ENCODE data around the gene SORCS1. TPM values are rescaled to one million over a fixed set of nuclear protein-coding genes. Genes with fewer than 3 reads are reported as not detected.
A peak's percentile ranks its signal among the peaks of the same experiment; 100 is the strongest.

SORCS1 gene
- polyA plus RNA-seq, 1 of the 3 experiments (the other 2 are of a cell fraction), result 0.66 TPM

GRCh38 chr10:107037192-107038122, 127.0 kb downstream of the SORCS1 start (continued):
- TF ChIP-seq EP300 (IDR thresholded peaks at IDR 0.05; ENCODE audit: borderline replicate concordance in 1 of 2, low read depth in 1 of 2, low read length in 1 of 2) (no peak), RXRA (IDR thresholded peaks at IDR 0.05; ENCODE audit: borderline replicate concordance, low read depth) (no peak), GATA2 (CRISPR knock-in tag; IDR thresholded peaks at IDR 0.05) (no peak), TCF12 (IDR thresholded peaks at IDR 0.05) (no peak), POLR2AphosphoS5 (IDR thresholded peaks at IDR 0.05; ENCODE audit: low read depth, low read length) (no peak), PBX3 (IDR thresholded peaks at IDR 0.05) (no peak)
- TF ChIP-seq, protein P1, sequence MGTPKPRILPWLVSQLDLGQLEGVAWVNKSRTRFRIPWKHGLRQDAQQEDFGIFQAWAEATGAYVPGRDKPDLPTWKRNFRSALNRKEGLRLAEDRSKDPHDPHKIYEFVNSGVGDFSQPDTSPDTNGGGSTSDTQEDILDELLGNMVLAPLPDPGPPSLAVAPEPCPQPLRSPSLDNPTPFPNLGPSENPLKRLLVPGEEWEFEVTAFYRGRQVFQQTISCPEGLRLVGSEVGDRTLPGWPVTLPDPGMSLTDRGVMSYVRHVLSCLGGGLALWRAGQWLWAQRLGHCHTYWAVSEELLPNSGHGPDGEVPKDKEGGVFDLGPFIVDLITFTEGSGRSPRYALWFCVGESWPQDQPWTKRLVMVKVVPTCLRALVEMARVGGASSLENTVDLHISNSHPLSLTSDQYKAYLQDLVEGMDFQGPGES (IDR thresholded peaks at IDR 0.05; ENCODE audit: low read depth, low read length), result no peak

GRCh38 chr10:107033799-107034422, 130.6 kb downstream of the SORCS1 start:
- peaks cover 6 to 35% of the 10 kb centered on the region in 2 experiments; a peak in 2 of 4 replicates for H3K4me1 ChIP-seq (ENCODE audit: control insufficient read depth in 1 of 2, insufficient read depth in 2 of 2, low read depth in 1 of 2, low read length in 1 of 2)
- 40% methylated on average over 5 of the region's 5 CpGs for WGBS (ENCODE audit: low lambda C conversion rate)
- ChIA-PET POLR2A (interaction anchor here (1.0 to 2.0 kb wide), 2 partner anchors 11 to 35 kb away, joined by 3 to 6 read pairs; no protein-coding TSS in a partner anchor), CTCF (interaction anchor here (1.1 to 1.5 kb wide), 3 partner anchors 46 to 328 kb away, joined by 3 to 8 read pairs (median 3); no protein-coding TSS in a partner anchor)
- H3K9me3 ChIP-seq, result no peaks in the 10 kb centered on the region
- no peak overlapping the region for H3K4me2 ChIP-seq
- H4K20me1 ChIP-seq (ENCODE audit: insufficient read depth), result no peaks in the 10 kb centered on the region
- no peak overlapping the region for H2AFZ ChIP-seq (ENCODE audit: low read depth)
- H3K4me3 ChIP-seq (ENCODE audit: low read depth in 2 of 2, low read length in 1 of 2), result no peak overlapping the region
- no peaks in the 10 kb centered on the region for H3K27me3 ChIP-seq (ENCODE audit: insufficient read depth)
- H3F3A ChIP-seq (replicated peaks; ENCODE audit: insufficient read depth), result no peaks in the 10 kb centered on the region
- DNase-seq, result peak; percentile 21
- H3K9me2 ChIP-seq, result no peaks in the 10 kb centered on the region
- H3K27ac ChIP-seq (ENCODE audit: low read depth in 2 of 2, low read length in 1 of 2), result peak overlapping the region in 1 of 2 experiments; percentile 93; a peak in 2 of 4 replicates
- H3K36me3 ChIP-seq (replicated peaks in 1 of 2; ENCODE audit: control insufficient read depth in 1 of 2, insufficient read depth in 2 of 2, low read length in 1 of 2), result no peaks in the 10 kb centered on the region
- H3K9ac ChIP-seq, result no peak overlapping the region
- no peaks in the 10 kb centered on the region for H3K79me2 ChIP-seq (ENCODE audit: insufficient read depth)
- TF ChIP-seq EZH2phosphoT487 (IDR thresholded peaks at IDR 0.05; ENCODE audit: borderline replicate concordance, low read depth) (no peak), ELF1 (IDR thresholded peaks at IDR 0.05) (no peak), RFX5 (IDR thresholded peaks at IDR 0.05; ENCODE audit: low read length) (no peak), RCOR1 (IDR thresholded peaks at IDR 0.05; ENCODE audit: low read length) (no peak), JUND (IDR thresholded peaks at IDR 0.05) (no peak), RAD21 (IDR thresholded peaks at IDR 0.05; ENCODE audit: low read length) (no peak), FOSL2 (IDR thresholded peaks at IDR 0.05; ENCODE audit: borderline replicate concordance, low read depth) (no peak), GABPA (IDR thresholded peaks at IDR 0.05; ENCODE audit: low read depth) (no peak), GATA2 (CRISPR knock-in tag; IDR thresholded peaks at IDR 0.05) (no peak), NRF1 (IDR thresholded peaks at IDR 0.05; ENCODE audit: low read depth, low read length) (no peak), YY1 (IDR thresholded peaks at IDR 0.05; ENCODE audit: low read depth) (no peak), SMC3 (IDR thresholded peaks at IDR 0.05; ENCODE audit: low read depth, low read length) (no peak), FOXM1 (IDR thresholded peaks at IDR 0.05; ENCODE audit: low read depth) (no peak), FOXJ3 (CRISPR knock-in tag; IDR thresholded peaks at IDR 0.05) (no peak), POLR2AphosphoS5 (IDR thresholded peaks at IDR 0.05; ENCODE audit: low read depth, low read length) (no peak)
- TF ChIP-seq, protein P2, sequence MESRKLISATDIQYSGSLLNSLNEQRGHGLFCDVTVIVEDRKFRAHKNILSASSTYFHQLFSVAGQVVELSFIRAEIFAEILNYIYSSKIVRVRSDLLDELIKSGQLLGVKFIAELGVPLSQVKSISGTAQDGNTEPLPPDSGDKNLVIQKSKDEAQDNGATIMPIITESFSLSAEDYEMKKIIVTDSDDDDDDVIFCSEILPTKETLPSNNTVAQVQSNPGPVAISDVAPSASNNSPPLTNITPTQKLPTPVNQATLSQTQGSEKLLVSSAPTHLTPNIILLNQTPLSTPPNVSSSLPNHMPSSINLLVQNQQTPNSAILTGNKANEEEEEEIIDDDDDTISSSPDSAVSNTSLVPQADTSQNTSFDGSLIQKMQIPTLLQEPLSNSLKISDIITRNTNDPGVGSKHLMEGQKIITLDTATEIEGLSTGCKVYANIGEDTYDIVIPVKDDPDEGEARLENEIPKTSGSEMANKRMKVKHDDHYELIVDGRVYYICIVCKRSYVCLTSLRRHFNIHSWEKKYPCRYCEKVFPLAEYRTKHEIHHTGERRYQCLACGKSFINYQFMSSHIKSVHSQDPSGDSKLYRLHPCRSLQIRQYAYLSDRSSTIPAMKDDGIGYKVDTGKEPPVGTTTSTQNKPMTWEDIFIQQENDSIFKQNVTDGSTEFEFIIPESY (IDR thresholded peaks at IDR 0.05; ENCODE audit: borderline replicate concordance, low read depth), result no peak
- TF ChIP-seq, protein P1 (IDR thresholded peaks at IDR 0.05; ENCODE audit: low read depth, low read length), result no peak
